GM19239 (cell line): Measurements from ENCODE around the gene PCDH7.

Experiments used
- DNase-seq: peaks from one replicate; pipeline ENCODE4 v3.0.0; 2011; ENCODE audit warnings: low spot score; ENCODE audit not compliant: insufficient read length
- FAIRE-seq: peaks from 2 replicates; lab custom pipeline; 2011; peaks lifted over from hg19 to GRCh38; lab: Jason Lieb, UNC

The PCDH7 gene

DNA sequence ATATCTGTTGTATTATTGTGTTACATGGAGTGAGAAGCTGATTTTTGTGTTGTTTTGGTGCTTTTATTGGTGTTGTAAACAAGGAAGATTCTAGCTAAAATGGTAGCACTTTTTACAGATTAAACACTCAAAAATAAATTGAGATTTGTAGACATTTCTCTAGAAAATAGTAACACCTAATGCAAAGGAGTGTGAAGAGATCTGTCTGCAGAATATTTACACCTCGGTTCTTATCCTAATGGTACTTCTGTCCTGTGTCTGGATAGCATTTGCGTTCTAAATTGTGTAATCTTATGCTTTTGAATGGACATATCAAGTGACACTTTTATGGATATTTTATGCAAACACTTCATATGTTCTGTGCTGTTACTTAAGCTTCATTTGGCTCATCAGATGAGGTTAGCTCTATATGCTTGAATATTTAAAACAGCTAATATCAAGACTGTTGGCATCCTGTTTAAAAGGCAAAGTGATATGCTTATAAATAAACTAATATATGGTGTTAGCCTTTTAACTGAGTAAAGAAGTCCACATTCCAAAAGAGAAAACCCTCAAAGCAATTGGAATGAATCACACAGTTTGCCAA is 6.0 kb downstream of the PCDH7 start:
- no peak for DNase-seq
- no peak for FAIRE-seq

DNA sequence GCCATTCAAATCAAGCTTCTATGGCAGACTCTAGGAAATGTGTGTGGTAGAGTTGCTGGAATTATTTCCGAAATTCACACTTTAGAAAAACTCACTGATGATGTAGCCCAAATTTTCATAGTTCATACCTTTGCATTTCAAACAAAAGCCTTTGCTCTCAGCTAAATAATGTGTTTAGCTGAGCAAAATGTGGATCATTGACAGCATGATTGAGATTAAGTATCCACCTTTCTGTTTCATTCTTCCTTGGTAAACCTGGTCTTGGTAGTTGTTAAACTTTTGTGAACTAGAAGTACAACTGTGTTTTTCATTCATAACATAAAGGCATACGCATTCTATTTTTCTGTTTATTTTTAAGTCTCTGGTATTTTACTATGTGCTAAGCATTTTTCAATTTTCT is 7.2 kb downstream of the PCDH7 start:
- no peak for DNase-seq
- no peak for FAIRE-seq

DNA sequence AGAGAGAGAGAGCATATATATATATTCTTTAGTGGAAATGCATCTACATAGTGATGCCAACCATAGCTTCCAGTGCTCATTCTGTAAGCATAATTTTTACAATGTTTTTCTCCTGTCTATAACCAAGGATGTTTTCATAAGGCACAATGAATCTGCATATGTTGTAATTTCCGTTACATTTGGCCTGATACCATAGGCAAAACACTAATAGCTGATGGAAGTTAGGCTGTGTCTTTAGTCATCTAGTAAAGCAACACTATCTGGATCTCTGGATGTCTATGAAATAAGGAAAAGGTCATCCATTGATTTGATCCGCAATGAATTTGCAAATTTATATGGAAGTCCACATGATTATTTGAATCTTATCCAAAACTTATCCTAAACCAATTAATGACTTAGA is 8.1 kb downstream of the PCDH7 start:
- no peak for DNase-seq
- FAIRE-seq = no peak

DNA sequence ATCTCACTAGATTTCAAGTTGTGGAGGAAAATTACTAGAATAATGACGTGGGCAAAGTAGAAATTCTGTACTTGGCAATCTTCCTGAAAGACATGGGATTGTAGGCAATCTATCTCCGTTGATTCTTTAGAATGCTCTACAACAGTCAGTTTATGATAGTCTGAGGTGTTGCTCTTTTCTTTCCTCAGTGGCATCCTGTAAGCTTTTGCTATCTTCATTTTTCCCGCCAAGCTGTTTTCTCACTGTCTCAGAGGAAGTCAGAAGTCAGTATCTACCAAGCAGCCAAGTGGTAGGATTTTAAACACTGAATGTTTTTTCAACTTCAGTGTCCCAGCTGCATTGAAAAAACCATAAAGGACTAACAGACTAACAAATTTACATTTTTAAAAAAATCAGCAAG is 23.7 kb downstream of the PCDH7 start:
- FAIRE-seq = no peak
- DNase-seq = no peak

DNA sequence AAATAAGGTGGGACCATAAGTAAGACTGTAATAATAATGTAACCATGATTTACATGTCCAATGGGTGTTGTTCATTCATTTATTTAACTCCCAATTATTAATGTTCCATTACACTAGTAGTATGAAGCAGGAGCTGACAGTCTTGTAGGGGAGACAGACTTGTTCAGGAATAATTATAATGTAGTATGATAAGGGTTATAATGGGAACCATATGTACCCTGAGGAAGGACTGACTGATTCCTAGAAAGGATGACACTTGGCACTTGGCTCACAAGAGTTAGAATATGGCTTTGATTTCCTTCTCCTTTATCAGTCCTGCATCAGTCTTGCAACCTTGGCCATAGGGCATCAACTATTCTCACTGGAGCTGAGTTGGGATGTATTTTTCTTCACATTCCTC is 24.2 kb downstream of the PCDH7 start:
- FAIRE-seq = no peak
- no peak for DNase-seq

DNA sequence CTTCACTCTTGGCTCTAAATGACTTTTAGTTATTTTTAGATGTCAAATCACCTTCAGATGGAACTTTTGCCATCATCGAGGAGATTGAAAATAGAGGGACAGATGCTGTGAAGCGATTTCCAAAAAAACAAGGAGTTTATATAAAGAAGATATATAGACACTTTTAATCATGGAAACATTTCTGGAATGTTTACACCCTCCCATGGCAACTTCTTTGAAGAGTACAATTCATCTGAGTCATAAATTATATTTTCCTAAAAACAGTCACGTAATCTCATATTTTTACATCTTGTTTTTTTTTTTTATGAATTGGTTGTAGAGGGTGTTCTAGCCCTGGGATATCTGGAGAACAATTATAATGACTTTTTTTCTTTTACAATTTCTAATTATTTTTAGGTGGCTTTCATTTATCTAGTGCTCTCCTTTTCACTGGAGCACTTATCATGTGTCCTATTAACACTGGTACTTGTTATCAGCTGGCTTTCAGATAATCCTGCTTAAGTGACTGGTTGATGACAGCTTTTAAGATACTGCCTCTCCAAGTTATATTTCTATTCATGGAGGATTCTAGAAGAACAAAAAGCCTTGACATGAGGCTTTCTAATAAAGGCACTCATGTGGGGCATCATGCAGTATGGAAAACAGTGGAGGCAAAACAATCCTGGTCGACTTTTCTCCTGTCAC is 24.9 kb downstream of the PCDH7 start:
- DNase-seq (no peak), FAIRE-seq (no peak)

DNA sequence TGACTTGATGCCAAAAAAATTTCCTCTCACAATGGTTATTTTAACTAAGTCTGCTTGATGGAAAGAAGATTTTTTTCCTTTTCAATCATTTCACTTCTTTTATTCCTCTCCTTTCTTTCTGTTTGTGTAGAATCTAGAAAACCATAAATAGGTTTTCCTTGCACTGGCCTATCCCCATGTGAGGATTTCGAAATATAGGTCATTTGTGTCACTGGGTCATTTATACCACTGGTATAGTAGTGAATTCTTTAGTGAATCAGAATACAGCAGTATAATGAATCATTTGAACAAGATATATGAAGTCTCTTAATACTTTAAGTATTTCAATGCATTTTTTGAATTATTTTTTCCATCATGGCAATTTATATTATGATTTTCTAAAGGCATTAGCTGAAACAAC is 26.6 kb downstream of the PCDH7 start:
- no peak for DNase-seq
- no peak for FAIRE-seq

DNA sequence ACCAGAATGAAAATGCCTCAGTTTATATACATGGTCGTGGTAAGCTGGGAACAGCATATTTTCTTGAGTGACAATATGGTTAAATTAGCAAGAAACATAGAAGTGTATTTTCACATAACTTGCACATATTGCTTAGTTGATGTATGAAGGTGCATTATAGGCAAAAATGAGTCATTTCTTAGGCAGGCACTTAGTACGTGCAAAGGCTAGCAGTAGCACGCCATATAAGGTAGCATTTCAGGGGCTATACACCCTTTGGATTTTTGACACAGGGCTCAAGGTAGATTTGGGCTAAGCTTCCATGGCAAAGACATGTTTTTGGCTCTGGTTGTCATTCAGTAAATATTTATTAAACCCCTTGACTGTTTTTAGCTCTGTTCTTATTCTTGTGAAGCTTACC is 33.1 kb downstream of the PCDH7 start:
- FAIRE-seq = no peak
- DNase-seq = no peak

DNA sequence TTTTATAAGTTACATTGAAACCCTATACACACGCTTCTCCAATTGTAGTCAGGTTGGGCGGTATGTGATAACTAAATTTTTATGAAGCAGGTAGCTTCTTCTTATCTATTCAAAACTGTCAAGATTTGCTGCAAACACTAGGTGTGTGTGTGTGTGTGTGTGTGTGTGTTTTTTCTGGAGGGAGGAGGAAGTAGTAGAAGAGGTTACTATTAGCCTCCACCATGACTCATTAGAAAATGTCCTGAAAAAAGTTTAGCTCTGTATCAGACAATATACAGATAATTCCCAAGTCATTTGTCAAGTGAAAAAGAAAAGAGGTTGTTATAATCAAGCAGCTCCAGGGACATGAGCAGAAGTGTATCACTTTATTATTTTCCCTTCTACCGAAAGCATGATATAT is 33.9 kb downstream of the PCDH7 start:
- FAIRE-seq = no peak
- DNase-seq = no peak

DNA sequence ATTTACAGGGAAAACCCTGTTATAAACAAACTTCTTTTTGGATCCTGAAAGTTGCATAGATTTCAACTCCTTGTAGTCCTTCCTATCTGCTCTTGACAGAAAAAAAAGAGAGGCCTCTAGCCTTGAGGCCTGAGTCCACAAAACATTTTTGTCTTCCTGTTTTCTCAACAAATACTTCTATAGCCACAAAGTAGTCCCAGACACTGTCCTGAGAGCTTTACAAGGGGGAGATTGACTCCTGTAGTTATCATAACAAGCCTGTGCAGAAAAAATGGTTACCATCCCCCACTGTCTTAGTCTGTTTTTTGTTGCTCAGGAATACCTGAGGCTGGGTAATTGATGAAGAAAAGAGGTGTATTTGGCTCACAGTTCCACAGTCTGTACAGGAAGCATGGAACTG is 35.2 kb downstream of the PCDH7 start:
- DNase-seq (no peak), FAIRE-seq (no peak)

DNA sequence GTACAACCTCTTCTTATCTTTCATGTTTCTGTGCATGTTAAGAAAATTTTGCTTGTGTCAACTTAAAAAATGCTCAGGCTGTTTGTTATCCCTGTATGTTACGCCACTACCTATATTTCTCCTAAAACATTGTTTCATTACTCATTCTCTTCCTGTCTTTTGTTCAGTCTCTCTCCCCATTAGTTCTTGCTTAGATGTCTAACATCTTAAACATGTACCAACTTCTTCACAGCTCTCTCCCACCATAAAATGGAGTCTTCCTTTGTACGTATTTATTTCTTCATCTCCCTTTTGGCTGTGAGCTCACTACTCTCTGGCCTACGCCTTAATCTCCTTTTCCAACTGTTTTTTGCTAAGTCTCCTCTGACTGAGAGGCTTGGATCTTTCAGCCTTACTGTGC is 36.4 kb downstream of the PCDH7 start:
- DNase-seq (no peak), FAIRE-seq (no peak)

DNA sequence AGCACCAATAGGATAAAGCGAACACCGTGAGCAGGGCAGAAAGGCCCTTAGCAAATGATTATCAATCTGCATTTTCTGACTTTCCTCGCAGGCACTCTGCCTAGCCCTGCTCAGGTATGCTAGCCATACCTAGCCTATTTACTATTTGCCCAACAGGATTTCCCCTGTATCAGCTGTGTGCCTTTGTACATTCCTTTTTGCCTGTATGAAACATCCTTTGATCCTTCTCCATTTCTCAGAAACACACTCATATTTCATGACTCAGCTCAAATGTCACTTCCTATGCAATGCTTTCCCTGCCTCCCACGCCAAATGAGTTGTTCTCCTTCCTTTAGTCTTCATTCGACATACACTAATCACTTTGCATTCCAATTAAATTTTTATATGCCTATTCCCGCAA is 37.2 kb downstream of the PCDH7 start:
- no peak for FAIRE-seq
- no peak for DNase-seq

DNA sequence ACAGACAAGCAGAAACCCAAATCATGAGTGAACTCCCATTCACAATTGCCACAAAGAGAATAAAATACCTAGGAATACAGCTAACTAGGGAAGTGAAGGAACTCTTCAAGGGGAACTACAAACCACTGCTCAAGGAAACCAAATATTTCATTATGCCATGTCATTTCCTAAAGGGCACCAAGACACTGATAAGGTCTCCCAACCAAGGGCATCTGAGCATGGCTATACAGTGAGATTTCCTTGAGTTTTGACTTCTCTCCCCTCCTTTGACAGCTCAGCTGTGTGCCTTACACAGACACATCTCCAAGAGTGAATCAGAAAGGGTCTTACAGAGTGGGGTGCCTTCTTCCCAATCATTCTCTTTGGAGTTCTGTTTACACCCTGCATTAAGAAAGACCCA is 40.4 kb downstream of the PCDH7 start:
- DNase-seq = no peak
- FAIRE-seq = no peak

DNA sequence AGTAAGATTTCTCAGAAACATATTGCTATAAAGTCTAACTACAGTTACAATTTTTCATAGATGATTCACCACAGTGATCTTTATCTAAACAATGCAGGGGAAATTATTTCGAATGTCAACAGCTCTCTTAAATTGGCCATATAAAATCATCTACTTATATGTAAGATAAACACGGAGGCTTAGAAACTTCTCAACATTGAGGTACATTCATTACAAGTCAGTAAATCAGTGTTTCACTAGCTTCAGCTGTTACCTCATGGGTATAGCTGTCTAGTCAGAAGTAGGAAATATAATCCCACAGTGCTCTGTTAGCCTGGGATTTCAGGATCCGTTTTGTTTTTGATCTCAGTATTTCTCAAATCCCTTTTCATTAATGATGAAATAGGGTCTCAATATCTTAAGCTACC is 43.2 kb downstream of the PCDH7 start:
- no peak for FAIRE-seq
- DNase-seq = no peak

DNA sequence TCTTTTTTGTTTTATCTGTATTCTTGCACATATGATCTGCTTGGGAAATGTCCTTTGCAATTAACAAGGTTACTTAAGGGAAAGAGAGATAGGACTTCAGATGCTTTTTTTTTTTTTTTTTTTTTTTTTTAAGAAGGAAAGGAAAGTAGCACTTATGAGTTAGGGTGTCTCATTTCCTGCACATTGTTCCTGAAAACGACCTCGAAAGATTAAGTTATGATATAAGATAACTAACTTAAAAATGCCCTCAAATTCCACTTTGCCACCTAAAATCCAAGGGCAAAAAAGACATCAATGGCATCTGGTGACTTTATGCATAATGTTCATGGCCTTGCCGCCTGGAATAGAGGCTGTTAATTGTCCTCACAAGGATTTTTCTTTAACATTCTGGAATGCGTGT is 44.9 kb downstream of the PCDH7 start:
- no peak for DNase-seq
- no peak for FAIRE-seq

DNA sequence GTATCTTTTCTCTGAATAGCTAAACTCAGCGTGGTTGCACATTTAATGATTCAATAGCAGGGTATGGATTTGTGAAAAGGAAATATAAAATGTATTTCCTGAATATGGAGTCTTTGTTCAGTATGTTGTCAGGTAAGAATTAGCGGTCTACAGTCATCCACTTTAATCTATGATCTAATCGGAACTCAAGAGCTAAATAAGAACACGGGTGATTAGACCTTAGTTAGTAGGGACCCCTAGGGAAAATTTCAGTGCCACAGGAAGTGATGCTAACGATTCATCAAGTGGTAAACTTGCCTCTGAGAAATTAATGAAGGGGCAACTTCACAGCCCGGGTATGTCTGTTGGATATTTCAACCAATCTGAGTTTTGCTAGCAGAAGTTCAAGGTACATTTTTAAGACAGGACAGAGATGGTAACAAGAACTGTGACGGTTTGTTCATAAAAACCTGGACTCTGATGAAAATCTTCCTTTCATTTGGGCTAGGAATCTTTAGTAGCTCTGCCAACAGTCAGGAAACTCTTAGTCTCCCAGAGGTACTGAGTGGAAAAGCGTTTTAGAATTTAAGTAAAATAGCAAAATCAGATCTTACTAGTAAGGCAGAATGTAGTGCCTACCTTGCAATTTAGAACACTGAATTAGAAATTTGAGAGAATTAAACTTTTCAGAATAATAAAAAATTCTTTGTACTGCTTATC is 47.1 kb downstream of the PCDH7 start:
- DNase-seq (no peak), FAIRE-seq (no peak)

DNA sequence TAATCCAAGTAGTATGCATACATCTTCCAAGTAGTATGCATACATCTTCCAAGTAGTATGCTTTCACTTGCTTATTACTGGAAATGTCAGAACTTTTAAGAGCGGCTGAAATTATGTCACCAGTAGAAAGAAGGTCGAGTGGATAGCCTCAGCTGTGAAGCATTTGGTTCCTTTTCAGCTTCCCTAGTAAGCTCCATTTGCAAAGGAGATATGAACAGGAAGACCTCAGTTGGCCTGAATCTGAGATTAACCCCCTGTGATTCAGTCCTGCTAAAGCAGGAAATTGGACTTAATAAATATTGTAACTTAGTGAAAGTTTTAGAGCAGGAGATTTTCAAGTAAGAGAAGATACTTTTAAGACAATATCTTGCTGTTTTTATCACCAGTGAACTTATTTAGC is 48.1 kb downstream of the PCDH7 start:
- DNase-seq (no peak), FAIRE-seq (no peak)

DNA sequence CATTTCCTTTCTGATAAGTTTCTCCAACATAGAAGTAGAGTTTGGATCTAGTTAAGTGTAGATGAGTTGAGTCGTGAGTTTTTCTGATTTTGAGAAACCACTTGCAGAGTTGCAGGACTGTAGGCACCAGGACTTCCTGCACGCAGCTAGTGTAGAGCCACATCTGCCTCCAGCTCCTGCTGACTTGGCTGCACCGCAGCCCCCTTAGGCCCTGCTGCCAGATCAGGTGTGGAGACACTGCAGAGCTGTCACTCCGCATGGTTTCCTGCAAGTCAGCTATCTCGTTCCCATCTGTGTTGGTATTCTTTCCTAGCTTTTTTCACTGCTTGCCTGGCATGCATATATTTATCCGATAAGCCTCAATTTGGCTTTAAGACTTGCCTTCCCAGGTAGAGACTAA is 48.9 kb downstream of the PCDH7 start:
- DNase-seq = no peak
- no peak for FAIRE-seq

DNA sequence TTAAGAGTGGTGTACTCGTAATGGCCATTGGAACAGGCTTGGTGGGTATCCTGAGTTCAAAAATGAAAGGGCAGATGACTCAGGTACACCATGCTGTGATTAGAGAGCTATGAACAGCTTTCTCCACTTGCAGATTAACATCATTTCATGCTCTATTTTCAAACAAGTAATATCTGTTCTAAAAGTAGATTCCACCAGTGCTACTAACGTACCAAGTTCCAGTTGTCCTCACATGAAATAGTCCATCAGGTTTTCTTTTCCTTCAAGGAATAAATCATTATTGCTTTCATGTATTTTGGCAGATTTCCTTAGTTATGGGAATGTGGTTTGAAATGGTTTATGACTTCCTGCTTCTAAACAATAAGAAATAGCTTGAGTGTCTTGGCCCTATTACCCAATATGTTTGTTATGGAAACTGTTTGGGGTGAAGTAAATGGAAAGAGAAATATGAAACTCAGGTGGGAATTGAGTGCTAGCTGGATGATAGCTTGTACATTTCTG is 49.9 kb downstream of the PCDH7 start:
- DNase-seq = no peak
- FAIRE-seq = no peak

DNA sequence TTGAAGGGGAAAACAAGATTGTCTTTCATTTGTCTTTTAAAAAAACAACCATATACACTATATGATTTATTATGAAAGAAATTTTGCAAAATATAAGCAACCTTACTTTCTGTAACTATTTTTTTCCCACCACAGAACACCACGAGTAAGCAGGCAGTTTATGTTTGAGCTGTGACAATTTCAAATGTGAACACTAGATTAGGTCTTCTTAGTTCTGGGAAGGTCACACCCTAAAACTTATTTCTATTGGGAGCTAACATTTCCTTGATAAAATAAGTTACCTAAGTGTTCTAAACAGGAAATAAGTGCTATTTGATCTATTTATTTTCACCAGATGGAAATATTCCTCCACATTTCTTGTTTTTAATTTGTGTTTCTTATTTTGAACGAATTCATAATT is 50.6 kb downstream of the PCDH7 start:
- FAIRE-seq = no peak
- DNase-seq = no peak

DNA sequence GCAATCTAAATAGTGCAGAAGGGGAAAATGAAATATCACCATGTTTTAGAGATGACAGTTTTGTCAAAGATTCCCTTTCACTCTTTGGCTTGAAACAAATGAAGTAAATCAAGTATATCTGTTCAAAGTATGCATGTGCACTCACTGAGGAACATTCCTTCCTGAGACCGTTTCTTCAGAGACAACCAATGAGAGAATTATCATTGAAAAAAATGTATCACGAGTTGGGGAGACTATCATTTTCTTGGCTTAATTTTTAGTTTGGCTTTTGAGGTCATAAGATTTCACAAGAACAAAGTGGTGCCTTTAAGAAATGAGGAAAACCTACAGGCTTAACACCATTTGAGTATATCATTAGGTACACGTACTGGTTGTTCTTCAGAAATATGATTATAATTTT is 56.3 kb downstream of the PCDH7 start:
- DNase-seq (no peak), FAIRE-seq (no peak)

DNA sequence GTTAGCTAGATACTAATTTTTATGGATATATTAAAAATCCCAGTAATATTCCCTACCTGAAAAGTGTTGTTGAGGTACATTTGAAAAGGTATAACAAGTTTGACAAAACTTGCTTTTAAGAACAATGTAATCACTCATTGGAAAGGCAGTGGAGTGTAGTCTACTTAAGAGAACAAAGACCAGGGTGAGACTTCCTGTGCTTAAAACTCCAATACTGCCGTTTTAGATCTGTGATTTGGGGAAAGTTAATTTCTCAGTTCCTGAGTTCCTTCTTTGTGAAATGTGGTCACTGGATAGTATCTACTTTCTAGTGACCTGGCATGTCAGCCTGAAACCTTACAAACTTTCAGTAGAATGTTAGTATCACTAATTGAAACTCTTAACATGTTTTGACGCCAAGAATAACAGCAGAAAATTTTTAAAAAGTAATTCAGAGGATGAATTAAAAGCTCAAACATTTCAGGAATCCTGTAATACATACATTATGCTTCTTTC is 56.8 kb downstream of the PCDH7 start:
- FAIRE-seq = no peak
- DNase-seq = no peak
